ENCODE data around the gene CDT1.

DNA sequence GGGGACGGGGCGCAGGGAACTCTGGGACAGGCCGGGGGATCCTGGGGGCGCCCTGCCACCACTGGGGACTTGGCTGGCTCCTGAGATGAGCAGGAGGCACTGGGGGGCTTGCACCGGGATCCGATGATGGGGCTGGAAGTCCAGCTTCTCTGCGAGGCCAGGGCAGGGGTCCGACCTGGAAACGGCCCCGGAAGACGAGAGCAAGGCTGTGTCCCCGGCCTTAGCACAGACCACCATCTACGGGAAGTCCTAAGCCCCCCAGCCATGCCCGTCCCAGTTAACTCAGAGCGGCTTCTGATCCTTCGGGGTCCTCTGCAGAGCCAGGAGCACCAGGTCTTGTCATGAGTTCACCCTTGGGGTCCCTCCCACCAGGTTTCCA, 573 bp downstream of the CDT1 start:
- TF ChIP-seq GATA2 (IDR thresholded peaks at IDR 0.05; ENCODE audit: low read depth, low read length): no peak
- no peak for TF ChIP-seq GATA3 (IDR thresholded peaks at IDR 0.05; ENCODE audit: low read depth, low read length)

All from SH-SY5Y (cell line).